Liver (tissue), 9 donors: Measurements from ENCODE around the gene LETMD1. TPM values are rescaled to one million over a fixed set of nuclear protein-coding genes. Genes with fewer than 3 reads are reported as not detected.

Experiments
- DNase-seq: peaks from one replicate; pipeline ENCODE4 v3.0.0-alpha.2; 2017; ENCODE audit warnings: low spot score
- H3K27ac ChIP-seq, 2 donors: one replicate each; pipeline ENCODE4 v1.7.0; 2013; ENCODE audit warnings: inconsistent platforms in 2 of 2, low read length in 2 of 2, control low read depth in 1 of 2, low read depth in 1 of 2, mild to moderate bottlenecking in 1 of 2
- H3K27me3 ChIP-seq, 4 donors: one replicate each; pipeline versions ENCODE4 v1.6.1 to v1.7.0; 2013; ENCODE audit warnings: low read length in 3 of 4, inconsistent platforms in 1 of 4, mild to moderate bottlenecking in 1 of 4, moderate library complexity in 1 of 4; ENCODE audit not compliant: control insufficient read depth in 4 of 4, insufficient read depth in 4 of 4
- H3K36me3 ChIP-seq, 4 donors: one replicate each; pipeline versions ENCODE4 v1.6.1 to v1.7.0; 2013; ENCODE audit warnings: low read length in 3 of 4, mild to moderate bottlenecking in 3 of 4, low read depth in 1 of 4, moderate library complexity in 1 of 4; ENCODE audit not compliant: control insufficient read depth in 4 of 4, insufficient read depth in 3 of 4
- H3K4me1 ChIP-seq, 4 donors: one replicate each; pipeline versions ENCODE4 v1.6.1 to v1.7.0; 2013; ENCODE audit warnings: low read length in 3 of 4, mild to moderate bottlenecking in 3 of 4, moderate library complexity in 1 of 4; ENCODE audit not compliant: control insufficient read depth in 4 of 4, insufficient read depth in 4 of 4
- H3K4me3 ChIP-seq, 3 donors: one replicate each; pipeline versions ENCODE4 v1.6.1 to v1.7.0; 2013; ENCODE audit warnings: low read length in 3 of 3, control low read depth in 1 of 3, low read depth in 1 of 3, mild to moderate bottlenecking in 1 of 3
- H3K9ac ChIP-seq, 2 donors: one replicate each; pipeline ENCODE4 v1.7.0; 2013; ENCODE audit warnings: low read length in 2 of 2, mild to moderate bottlenecking in 2 of 2, moderate library complexity in 2 of 2, control low read depth in 1 of 2, low read depth in 1 of 2
- H3K9me3 ChIP-seq, 4 donors: one replicate each; pipeline versions ENCODE4 v1.6.1 to v1.7.0; 2013; ENCODE audit warnings: low read length in 3 of 4; ENCODE audit not compliant: control insufficient read depth in 4 of 4
- EGR1 ChIP-seq, 2 donors: IDR thresholded peaks; 2 replicates each; pipeline ENCODE4 v1.6.1; 2016 to 2018; ENCODE audit warnings: antibody characterized with exemption in 2 of 2, low read depth in 2 of 2
- FOXA1 ChIP-seq: IDR thresholded peaks from 2 replicates; pipeline ENCODE4 v1.6.1; 2016; ENCODE audit warnings: antibody characterized with exemption
- FOXA2 ChIP-seq: IDR thresholded peaks from 2 replicates; pipeline ENCODE4 v1.6.1; 2016; ENCODE audit warnings: antibody characterized with exemption
- HNF4G ChIP-seq: IDR thresholded peaks from 2 replicates; pipeline ENCODE4 v1.6.1; 2016; ENCODE audit warnings: antibody characterized with exemption
- NR2F2 ChIP-seq: IDR thresholded peaks from 2 replicates; pipeline ENCODE4 v1.6.1; 2016; ENCODE audit warnings: antibody characterized with exemption
- RAD21 ChIP-seq, 2 donors: IDR thresholded peaks; 2 replicates each; pipeline ENCODE4 v1.6.1; 2016; ENCODE audit warnings: antibody characterized with exemption in 2 of 2, mild to moderate bottlenecking in 2 of 2
- REST ChIP-seq: IDR thresholded peaks from 2 replicates; pipeline ENCODE4 v1.6.1; 2016; ENCODE audit warnings: antibody characterized with exemption, mild to moderate bottlenecking
- RXRA ChIP-seq, 2 donors: IDR thresholded peaks; 2 replicates each; pipeline ENCODE4 v1.6.1; 2017 to 2018; ENCODE audit warnings: antibody characterized with exemption in 2 of 2, mild to moderate bottlenecking in 1 of 2
- SP1 ChIP-seq: IDR thresholded peaks from 2 replicates; pipeline ENCODE4 v1.6.1; 2018; ENCODE audit warnings: antibody characterized with exemption, mild to moderate bottlenecking
- TAF1 ChIP-seq: conservative IDR thresholded peaks from 2 replicates; pipeline ENCODE4 v1.6.1; 2016; ENCODE audit warnings: antibody characterized with exemption, mild to moderate bottlenecking
- ZBTB33 ChIP-seq: IDR thresholded peaks from 2 replicates; pipeline ENCODE4 v1.6.1; 2016; ENCODE audit warnings: antibody characterized with exemption
- WGBS: extraction: QIAGEN DNeasy Blood & Tissue Kit; methylation state at CpG from one replicate; pipeline ENCODE4 v1.1.7; 2013; 5-methylcytosine and 5-hydroxymethylcytosine counted together
- polyA plus RNA-seq, 2 donors: library from polyadenylated mRNA; stranded (reverse) in 1 of 2; unstranded in 1 of 2; fragments of 200-250 nt in 1 of 2; fragments of >200 nt in 1 of 2; fragmentation: Nextera tagmentation in 1 of 2; extraction: Ambion mirVana in 1 of 2; gene quantifications; one replicate each; pipeline versions ENCODE4 v1.2.1 to v1.2.3, GENCODE V29; 2013 to 2015
- total RNA-seq, 2 donors: library from RNA; depleted of rRNA; stranded (reverse); fragments of >200 nt; gene quantifications; one replicate each; pipeline ENCODE4 v1.2.3, GENCODE V29; 2014
- TF ChIP-seq, protein P1 (sequence below): IDR thresholded peaks from 2 replicates; pipeline ENCODE4 v1.6.1; 2016; ENCODE audit warnings: antibody characterized with exemption
- TF ChIP-seq, protein P2 (sequence below): fragments of 150-350 bp; IDR thresholded peaks from 2 replicates; pipeline ENCODE4 v1.5.1; 2017; ENCODE audit warnings: improper control_type of control experiment, low read depth, low read length; ENCODE audit not compliant: missing input control
- donor health status: healthy.
- donor health status: healthy.
- donor health status: healthy.
- donor health status: healthy.
- donor health status: healthy.

The LETMD1 gene
- total and polyA plus RNA-seq, 4 donors = 17.6 to 41.0 (median 22.5) TPM

- 90% methylated on average over 7 of the region's 7 CpGs for WGBS
- H3K36me3 ChIP-seq = peaks cover 8 to 80% (median 50%) of the 10 kb centered on the region in 4 donors
- H3K4me3 ChIP-seq = no peak overlapping the region
- H3K27ac ChIP-seq = no peak overlapping the region
- no peaks in the 10 kb centered on the region for H3K9me3 ChIP-seq
- H3K9ac ChIP-seq = no peak overlapping the region
- DNase-seq = no peak
- peaks cover 0 to 3% (median 0%) of the 10 kb centered on the region in 4 donors for H3K4me1 ChIP-seq
- H3K27me3 ChIP-seq = no peaks in the 10 kb centered on the region
- TF ChIP-seq NR2F2 (no peak), REST (no peak), EGR1 (IDR thresholded peaks at IDR 0.05; ENCODE audit: low read depth in 2 of 2) (no peak), FOXA1 (no peak)
- TF ChIP-seq, protein P1, sequence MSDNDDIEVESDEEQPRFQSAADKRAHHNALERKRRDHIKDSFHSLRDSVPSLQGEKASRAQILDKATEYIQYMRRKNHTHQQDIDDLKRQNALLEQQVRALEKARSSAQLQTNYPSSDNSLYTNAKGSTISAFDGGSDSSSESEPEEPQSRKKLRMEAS = no peak
Measured at GRCh38 chr12:51059086-51059485, 11.0 kb downstream of the LETMD1 start.

DNA sequence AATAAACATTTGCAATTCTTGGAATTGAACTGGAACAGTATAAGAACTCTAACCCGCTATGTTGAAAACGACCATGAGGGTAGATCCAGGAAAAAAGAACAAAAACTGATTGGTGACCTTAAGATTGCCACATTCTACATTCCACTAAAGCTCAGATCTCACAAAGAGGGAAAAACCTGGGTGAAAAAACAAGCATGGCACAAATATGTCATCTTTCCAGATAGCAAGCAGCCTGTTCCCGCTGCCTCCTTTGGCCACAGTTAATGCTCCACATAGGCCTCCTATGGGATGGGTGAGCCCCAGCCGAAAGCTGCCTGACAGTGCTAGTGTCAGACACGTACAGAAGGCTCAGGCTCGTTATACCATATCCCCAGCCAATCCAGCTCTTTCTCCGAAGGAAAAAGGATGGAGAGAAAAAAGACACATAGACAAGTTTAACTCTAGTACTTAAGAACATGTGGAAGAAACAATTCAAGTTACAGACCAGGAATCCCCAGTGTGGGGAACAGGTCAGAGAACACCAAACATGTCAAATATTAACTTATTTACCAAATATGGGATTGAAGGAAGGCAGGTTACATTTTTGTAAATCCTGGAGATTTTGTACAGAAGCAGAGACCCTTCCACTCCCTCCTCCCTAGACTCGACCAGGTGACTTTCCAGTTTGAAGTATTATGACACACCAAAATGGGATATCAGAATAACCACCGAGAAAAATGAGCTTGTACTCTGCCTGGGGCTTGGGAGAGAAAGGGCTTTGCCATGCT, 14.7 kb downstream of the LETMD1 start:
- Histone ChIP-seq H3K4me1 (peaks cover 0 to 3% (median 0%) of the 10 kb centered on the region in 4 donors), H3K27ac (no peak overlapping the region), H3K36me3 (peaks cover 6 to 68% (median 49%) of the 10 kb centered on the region in 4 donors), H3K9ac (no peak overlapping the region), H3K4me3 (no peak overlapping the region), H3K27me3 (no peaks in the 10 kb centered on the region), H3K9me3 (no peaks in the 10 kb centered on the region)
- no peak for DNase-seq
- TF ChIP-seq NR2F2 = no peak
- TF ChIP-seq TAF1 = no peak
- TF ChIP-seq ZBTB33 = no peak
- no peak for TF ChIP-seq SP1
- no peak for TF ChIP-seq RXRA (IDR thresholded peaks at IDR 0.05)
- no peak for TF ChIP-seq RAD21 (IDR thresholded peaks at IDR 0.05)
- TF ChIP-seq FOXA2 = no peak
- TF ChIP-seq, protein P2, sequence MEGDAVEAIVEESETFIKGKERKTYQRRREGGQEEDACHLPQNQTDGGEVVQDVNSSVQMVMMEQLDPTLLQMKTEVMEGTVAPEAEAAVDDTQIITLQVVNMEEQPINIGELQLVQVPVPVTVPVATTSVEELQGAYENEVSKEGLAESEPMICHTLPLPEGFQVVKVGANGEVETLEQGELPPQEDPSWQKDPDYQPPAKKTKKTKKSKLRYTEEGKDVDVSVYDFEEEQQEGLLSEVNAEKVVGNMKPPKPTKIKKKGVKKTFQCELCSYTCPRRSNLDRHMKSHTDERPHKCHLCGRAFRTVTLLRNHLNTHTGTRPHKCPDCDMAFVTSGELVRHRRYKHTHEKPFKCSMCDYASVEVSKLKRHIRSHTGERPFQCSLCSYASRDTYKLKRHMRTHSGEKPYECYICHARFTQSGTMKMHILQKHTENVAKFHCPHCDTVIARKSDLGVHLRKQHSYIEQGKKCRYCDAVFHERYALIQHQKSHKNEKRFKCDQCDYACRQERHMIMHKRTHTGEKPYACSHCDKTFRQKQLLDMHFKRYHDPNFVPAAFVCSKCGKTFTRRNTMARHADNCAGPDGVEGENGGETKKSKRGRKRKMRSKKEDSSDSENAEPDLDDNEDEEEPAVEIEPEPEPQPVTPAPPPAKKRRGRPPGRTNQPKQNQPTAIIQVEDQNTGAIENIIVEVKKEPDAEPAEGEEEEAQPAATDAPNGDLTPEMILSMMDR = no peak
- no peak for TF ChIP-seq HNF4G
- 81% methylated on average over 9 of the region's 9 CpGs for WGBS
